SK-N-SH (cell line): ENCODE results near the gene TSPAN13. TPM values are rescaled to one million over a fixed set of nuclear protein-coding genes. Genes with fewer than 3 reads are reported as not detected.

ENCODE experiments used
- CTCF ChIA-PET: fragments of 300-600, 350-600 bp; formaldehyde crosslinking; extraction: SDS; loops from one replicate; lab custom pipeline; 2021; lab: Yijun Ruan, JAX
- POLR2A ChIA-PET: fragments of 350-600 bp; sonication (Branson Sonifier 250); formaldehyde crosslinking; extraction: SDS; loops from one replicate; lab custom pipeline; 2020; ENCODE audit warnings: antibody characterized with exemption, inconsistent platforms; lab: Yijun Ruan, JAX
- DNase-seq: peaks from one replicate; pipeline ENCODE4 v3.0.0; 2012
- H2AFZ ChIP-seq: fragments of 200-600 bp; sonication (generic); 2 replicates; pipeline ENCODE4 v1.8.1; 2016; ENCODE audit warnings: antibody characterized with exemption, mild to moderate bottlenecking, low read depth
- H3F3A ChIP-seq: fragments of 200-600 bp; sonication (generic); replicated peaks from 2 replicates; pipeline ENCODE3; 2016; ENCODE audit warnings: antibody characterized with exemption, mild to moderate bottlenecking; ENCODE audit not compliant: insufficient read depth
- H3K27ac ChIP-seq, 2 experiments: fragments of 200-500 bp in 1 of 2; fragments of 200-600 bp in 1 of 2; sonication (Bioruptor generic) in 1 of 2; sonication (generic), shearing (Covaris generic) in 1 of 2; 2 replicates each; pipeline versions ENCODE4 v1.5.1 to v1.6.1; 2014 to 2016; ENCODE audit warnings: low read depth in 2 of 2, inconsistent platforms in 1 of 2, low read length in 1 of 2, mild to moderate bottlenecking in 1 of 2, mixed read lengths in 1 of 2
- H3K27me3 ChIP-seq: fragments of 200-600 bp; sonication (generic), shearing (Covaris generic); 2 replicates; pipeline ENCODE4 v1.6.1; 2016; ENCODE audit warnings: mixed run types; ENCODE audit not compliant: insufficient read depth
- H3K36me3 ChIP-seq, 2 experiments: fragments of 200-500 bp in 1 of 2; fragments of 200-600 bp in 1 of 2; sonication (Bioruptor generic) in 1 of 2; sonication (generic) in 1 of 2; replicated peaks in 1 of 2; 2 replicates each; pipeline versions ENCODE3 to v1.5.1; 2014 to 2016; ENCODE audit warnings: low read length in 1 of 2, mild to moderate bottlenecking in 1 of 2; ENCODE audit not compliant: insufficient read depth in 2 of 2, control insufficient read depth in 1 of 2
- H3K4me1 ChIP-seq, 2 experiments: fragments of 200-500 bp in 1 of 2; fragments of 200-600 bp in 1 of 2; sonication (Bioruptor generic) in 1 of 2; sonication (generic), shearing (Covaris generic) in 1 of 2; 2 replicates each; pipeline versions ENCODE4 v1.5.1 to v1.6.1; 2014 to 2016; ENCODE audit warnings: low read depth in 1 of 2, low read length in 1 of 2, mixed run types in 1 of 2; ENCODE audit not compliant: insufficient read depth in 2 of 2, control insufficient read depth in 1 of 2
- H3K4me2 ChIP-seq: fragments of 200-600 bp; sonication (generic), shearing (Covaris generic); 2 replicates; pipeline ENCODE4 v1.6.1; 2017; ENCODE audit warnings: mixed run types
- H3K4me3 ChIP-seq, 2 experiments: fragments of 200-500 bp in 1 of 2; fragments of 200-600 bp in 1 of 2; sonication (Bioruptor generic) in 1 of 2; sonication (generic), shearing (Covaris generic) in 1 of 2; 2 replicates each; pipeline versions ENCODE4 v1.5.1 to v1.8.1; 2014 to 2016; ENCODE audit warnings: low read depth in 2 of 2, inconsistent platforms in 1 of 2, low read length in 1 of 2, mild to moderate bottlenecking in 1 of 2, mixed read lengths in 1 of 2, moderate library complexity in 1 of 2
- H3K79me2 ChIP-seq: fragments of 200-600 bp; sonication (generic); 2 replicates; pipeline ENCODE4 v1.8.1; 2017; ENCODE audit warnings: mild to moderate bottlenecking; ENCODE audit not compliant: insufficient read depth
- H3K9ac ChIP-seq: fragments of 200-600 bp; sonication (generic); 2 replicates; pipeline ENCODE4 v1.6.1; 2017; ENCODE audit warnings: mixed run types
- H3K9me2 ChIP-seq: fragments of 200-600 bp; sonication (generic); 2 replicates; pipeline ENCODE4 v1.6.1; 2017; ENCODE audit warnings: mixed run types
- H3K9me3 ChIP-seq: fragments of 200-600 bp; sonication (generic); 2 replicates; pipeline ENCODE4 v1.6.1; 2017; ENCODE audit warnings: mixed run types, mild to moderate bottlenecking, moderate library complexity
- H4K20me1 ChIP-seq: fragments of 200-600 bp; sonication (generic); 2 replicates; pipeline ENCODE4 v1.6.1; 2017; ENCODE audit warnings: mild to moderate bottlenecking, mixed run types; ENCODE audit not compliant: insufficient read depth
- CHD2 ChIP-seq: fragments of 150-350 bp; IDR thresholded peaks from 2 replicates; pipeline ENCODE4 v1.6.1; 2018; ENCODE audit warnings: low read length; ENCODE audit not compliant: partially characterized antibody
- CTCF ChIP-seq: fragments of 200-600 bp; sonication (generic); IDR thresholded peaks from 2 replicates; pipeline ENCODE4 v1.6.1; 2017; ENCODE audit warnings: antibody characterized with exemption, mild to moderate bottlenecking, moderate library complexity
- EP300 ChIP-seq, 2 experiments: IDR thresholded peaks; 2 replicates each; pipeline versions ENCODE4 v1.4.0 to v1.6.1; 2012; ENCODE audit warnings: borderline replicate concordance in 1 of 2, low read depth in 1 of 2, low read length in 1 of 2
- EZH2phosphoT487 ChIP-seq: fragments of 200-600 bp; sonication (generic); IDR thresholded peaks from 2 replicates; pipeline ENCODE4 v1.6.1; 2017; ENCODE audit warnings: low read depth, mixed run types, mild to moderate bottlenecking, antibody characterized with exemption, moderate library complexity, borderline replicate concordance
- FOSL2 ChIP-seq: IDR thresholded peaks from 2 replicates; pipeline ENCODE4 v1.4.0; 2012; ENCODE audit warnings: low read depth, mild to moderate bottlenecking, moderate library complexity, borderline replicate concordance
- FOXM1 ChIP-seq: IDR thresholded peaks from 2 replicates; pipeline ENCODE4 v1.4.0; 2012; ENCODE audit warnings: low read depth, mild to moderate bottlenecking
- IRF3 ChIP-seq: fragments of 150-350 bp; IDR thresholded peaks from 2 replicates; pipeline ENCODE4 v1.6.1; 2016; ENCODE audit warnings: mild to moderate bottlenecking, low read depth, low read length
- JUND ChIP-seq: IDR thresholded peaks from 2 replicates; pipeline ENCODE4 v1.4.0; 2012
- MAX ChIP-seq: IDR thresholded peaks from 2 replicates; pipeline ENCODE4 v1.4.0; 2012; ENCODE audit warnings: low read depth
- NRF1 ChIP-seq: IDR thresholded peaks from 2 replicates; pipeline ENCODE4 v1.6.1; 2012; ENCODE audit warnings: low read depth, mild to moderate bottlenecking, low read length
- PBX3 ChIP-seq: IDR thresholded peaks from 2 replicates; pipeline ENCODE4; 2012
- RAD21 ChIP-seq: IDR thresholded peaks from 2 replicates; pipeline ENCODE4 v1.6.1; 2012; ENCODE audit warnings: mild to moderate bottlenecking, low read length
- RCOR1 ChIP-seq: fragments of 150-350 bp; IDR thresholded peaks from 2 replicates; pipeline ENCODE4 v1.6.1; 2017; ENCODE audit warnings: antibody characterized with exemption, low read length
- REST ChIP-seq: IDR thresholded peaks from 2 replicates; pipeline ENCODE4 v1.6.1; 2012; ENCODE audit warnings: mild to moderate bottlenecking, low read depth, low read length, moderate library complexity
- RXRA ChIP-seq: IDR thresholded peaks from 2 replicates; pipeline ENCODE4 v1.4.0; 2012; ENCODE audit warnings: low read depth, mild to moderate bottlenecking, borderline replicate concordance
- SMC3 ChIP-seq: IDR thresholded peaks from 2 replicates; pipeline ENCODE4 v1.6.1; 2012; ENCODE audit warnings: low read depth, low read length, improper control_type of control experiment
- TCF12 ChIP-seq: IDR thresholded peaks from 2 replicates; pipeline ENCODE4 v1.4.0; 2012
- TEAD4 ChIP-seq: IDR thresholded peaks from 2 replicates; pipeline ENCODE4 v1.4.0; 2012; ENCODE audit warnings: mild to moderate bottlenecking, borderline replicate concordance; ENCODE audit not compliant: insufficient read depth
- USF1 ChIP-seq: IDR thresholded peaks from 2 replicates; pipeline ENCODE4 v1.4.0; 2012; ENCODE audit warnings: low read depth, borderline replicate concordance
- YY1 ChIP-seq: IDR thresholded peaks from 2 replicates; pipeline ENCODE4 v1.4.0; 2012; ENCODE audit warnings: low read depth, mild to moderate bottlenecking
- WGBS: methylation state at CpG from one replicate; pipeline ENCODE4 v1.1.6; 2017; ENCODE audit warnings: low lambda C conversion rate; 5-methylcytosine and 5-hydroxymethylcytosine counted together
- polyA plus RNA-seq, 3 experiments: library from polyadenylated mRNA; depleted of rRNA; stranded (reverse); fragments of >200 nt; gene quantifications; 2 replicates each; pipeline ENCODE4 v1.2.3, GENCODE V29; 2012

TSPAN13 gene
- polyA plus RNA-seq, 1 of the 3 experiments (the other 2 are of a cell fraction): 0.26 TPM

- TF ChIP-seq EZH2phosphoT487: no peak
- peak; percentile 68 for TF ChIP-seq RAD21
- peak; percentile 54 for TF ChIP-seq SMC3
- TF ChIP-seq TCF12: no peak
- peak; percentile 80 for TF ChIP-seq CTCF
- Histone ChIP-seq H3K27me3 (no peaks in the 10 kb centered on the region; the same call in 1 of the 2 replicates), H3K27ac (no peak overlapping the region), H4K20me1 (no peaks in the 10 kb centered on the region), H3K9me2 (no peaks in the 10 kb centered on the region), H2AFZ (no peak overlapping the region), H3K9ac (no peak overlapping the region), H3K36me3 (no peaks in the 10 kb centered on the region), H3K4me1 (no peaks in the 10 kb centered on the region), H3K4me2 (no peak overlapping the region), H3K9me3 (no peaks in the 10 kb centered on the region), H3F3A (no peaks in the 10 kb centered on the region), H3K79me2 (no peaks in the 10 kb centered on the region), H3K4me3 (no peak overlapping the region)
- ChIA-PET POLR2A (no interaction called here), CTCF (interaction anchor here (0.5 to 4.4 kb wide), 44 partner anchors 8 to 203 kb away, joined by 3 to 27 read pairs (median 4); partner anchors contain the start of genes AGR3 and TSPAN13)
- DNase-seq: peak; percentile 42
Observed at GRCh38 chr7:16801111-16801542, 47.6 kb downstream of the TSPAN13 start.

- ChIA-PET POLR2A (no interaction called here), CTCF (interaction anchor here (0.5 to 4.4 kb wide), 46 partner anchors 8 to 218 kb away, joined by 3 to 27 read pairs (median 4); partner anchors contain the start of genes AGR3 and TSPAN13)
- Histone ChIP-seq H3K9me2 (no peaks in the 10 kb centered on the region), H3K4me1 (no peaks in the 10 kb centered on the region), H3K9me3 (no peaks in the 10 kb centered on the region), H3K79me2 (no peaks in the 10 kb centered on the region), H3F3A (no peaks in the 10 kb centered on the region)
- no peak for TF ChIP-seq RXRA
- TF ChIP-seq TCF12: no peak
- no peak for TF ChIP-seq REST
- no peak for TF ChIP-seq EP300 (IDR thresholded peaks at IDR 0.05; ENCODE audit: borderline replicate concordance in 1 of 2, low read depth in 1 of 2, low read length in 1 of 2)
- no peak for TF ChIP-seq YY1
- TF ChIP-seq RCOR1: no peak
- no peak for TF ChIP-seq CHD2
- TF ChIP-seq TEAD4: no peak
- TF ChIP-seq NRF1: no peak
- no peak for TF ChIP-seq IRF3
- no peak for TF ChIP-seq FOSL2
- no peak for TF ChIP-seq MAX
- TF ChIP-seq FOXM1: no peak
- no peak for TF ChIP-seq PBX3
- TF ChIP-seq USF1: no peak
- no peak for TF ChIP-seq JUND
- TF ChIP-seq, all 33 proteins: peak for 0
- no peak overlapping the region for H3K27ac ChIP-seq
- 24% methylated on average over 4 of the region's 4 CpGs for WGBS
- H3K4me3 ChIP-seq: no peak overlapping the region
- H2AFZ ChIP-seq: no peak overlapping the region
- no peak overlapping the region for H3K4me2 ChIP-seq
- no peaks in the 10 kb centered on the region for H3K36me3 ChIP-seq
- no peaks in the 10 kb centered on the region; the same call in 1 of the 2 replicates for H3K27me3 ChIP-seq
- H4K20me1 ChIP-seq: no peaks in the 10 kb centered on the region
- no peak for DNase-seq
- H3K9ac ChIP-seq: no peak overlapping the region
Observed at GRCh38 chr7:16801579-16801978, 48.0 kb downstream of the TSPAN13 start.
